Tibial nerve (tissue), 4 donors: Measurements from ENCODE around the gene VSIG10L.

Source experiments
- CTCF ChIP-seq, 5 experiments: fragments of 200-600 bp in 3 of 5; fragments of 450-650 bp in 2 of 5; sonication (generic) in 3 of 5; IDR thresholded peaks; one replicate each; pipeline ENCODE4 v1.5.1; 2016 to 2019; ENCODE audit warnings: antibody characterized with exemption in 5 of 5, mild to moderate bottlenecking in 3 of 5, moderate library complexity in 2 of 5
- EP300 ChIP-seq, 2 donors: sonication (generic); formaldehyde crosslinking; IDR thresholded peaks; one replicate each; pipeline ENCODE4 v1.6.1; 2017; ENCODE audit warnings: antibody characterized with exemption in 2 of 2, mild to moderate bottlenecking in 1 of 2
- POLR2A ChIP-seq, 2 donors: fragments of 450-650 bp; IDR thresholded peaks; one replicate each; pipeline ENCODE4 v1.6.1; 2017; ENCODE audit warnings: antibody characterized with exemption in 2 of 2, mild to moderate bottlenecking in 2 of 2, moderate library complexity in 2 of 2

GRCh38 chr19:51389143-51389542, 47.2 kb upstream of the VSIG10L start:
- TF ChIP-seq CTCF (IDR thresholded peaks at IDR 0.05): no peak
- TF ChIP-seq POLR2A (IDR thresholded peaks at IDR 0.05): no peak
- no peak for TF ChIP-seq EP300 (IDR thresholded peaks at IDR 0.05)
